Bronchial epithelial cell (primary cell): Measurements from ENCODE around the gene OSTM1. TPM values are rescaled to one million over a fixed set of nuclear protein-coding genes. Genes with fewer than 3 reads are reported as not detected.
"Not testable (repeated sequence)": the region's sequence is repeated elsewhere in the genome, so short reads cannot be mapped to it uniquely, and the experiment has no call there.

Experiments
- DNase-seq: peaks from one replicate; pipeline ENCODE4 v3.0.0-alpha.2; 2010; ENCODE audit warnings: low read depth
- FAIRE-seq: peaks from 2 replicates; lab custom pipeline; 2011; peaks lifted over from hg19 to GRCh38; lab: Jason Lieb, UNC
- H3K27me3 ChIP-seq: 2 replicates; pipeline ENCODE4 v1.5.1; 2011; ENCODE audit warnings: low read length; ENCODE audit not compliant: control insufficient read depth, insufficient read depth
- H3K36me3 ChIP-seq: 2 replicates; pipeline ENCODE4 v1.5.1; 2011; ENCODE audit warnings: low read length; ENCODE audit not compliant: control insufficient read depth, insufficient read depth
- H3K4me3 ChIP-seq: 2 replicates; pipeline ENCODE4 v1.5.1; 2011; ENCODE audit warnings: mild to moderate bottlenecking, low read depth, low read length, control low read depth
- total RNA-seq: library from RNA; depleted of rRNA; stranded (reverse); fragments of >200 nt; gene quantifications from 2 replicates; pipeline ENCODE4 v1.2.1, GENCODE V29; 2014
- TF ChIP-seq, protein P1 (sequence below): IDR thresholded peaks from 2 replicates; pipeline ENCODE4 v1.5.1; 2011; ENCODE audit warnings: mild to moderate bottlenecking, moderate library complexity, low read length, control low read depth, inconsistent platforms; ENCODE audit not compliant: insufficient read depth, severe bottlenecking

The OSTM1 gene
- total RNA-seq, 1 donor from 2014 or later = 142 TPM

DNA sequence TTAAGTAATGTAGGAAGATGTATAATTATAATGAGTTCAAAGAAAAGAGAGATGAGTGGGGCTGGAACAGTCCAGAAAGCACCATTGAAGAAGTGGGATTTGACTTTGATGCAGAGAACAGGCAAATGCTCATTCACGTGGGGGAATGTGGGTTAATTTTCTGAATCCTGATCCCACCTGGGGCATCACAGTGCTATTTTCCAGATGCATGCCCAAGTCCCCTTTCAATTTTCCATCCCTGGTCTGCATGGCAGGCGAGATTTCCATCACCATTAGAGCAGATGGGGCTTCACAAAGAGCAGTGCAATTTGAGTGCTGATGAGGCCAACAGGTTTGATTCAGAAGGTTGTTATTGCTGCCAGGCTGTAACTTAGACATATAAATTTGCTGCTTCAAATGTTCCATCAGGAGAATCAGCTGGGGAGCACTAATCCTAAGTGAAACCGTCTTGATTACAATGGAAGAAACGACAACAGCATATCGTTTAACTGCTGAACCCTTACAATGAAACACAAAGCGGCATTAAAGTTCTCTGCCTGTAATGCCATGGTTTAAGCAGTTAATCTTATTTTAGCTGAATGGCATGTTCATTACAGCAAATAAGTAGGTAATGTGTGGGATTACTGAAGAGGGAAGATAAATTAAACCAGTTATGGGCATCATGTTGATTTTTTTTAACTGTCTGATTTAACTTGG, 45.2 kb downstream of the OSTM1 start:
- Histone ChIP-seq H3K4me3 (no peak overlapping the region), H3K36me3 (peaks cover 1% of the 10 kb centered on the region), H3K27me3 (no peaks in the 10 kb centered on the region)
- TF ChIP-seq, protein P1, sequence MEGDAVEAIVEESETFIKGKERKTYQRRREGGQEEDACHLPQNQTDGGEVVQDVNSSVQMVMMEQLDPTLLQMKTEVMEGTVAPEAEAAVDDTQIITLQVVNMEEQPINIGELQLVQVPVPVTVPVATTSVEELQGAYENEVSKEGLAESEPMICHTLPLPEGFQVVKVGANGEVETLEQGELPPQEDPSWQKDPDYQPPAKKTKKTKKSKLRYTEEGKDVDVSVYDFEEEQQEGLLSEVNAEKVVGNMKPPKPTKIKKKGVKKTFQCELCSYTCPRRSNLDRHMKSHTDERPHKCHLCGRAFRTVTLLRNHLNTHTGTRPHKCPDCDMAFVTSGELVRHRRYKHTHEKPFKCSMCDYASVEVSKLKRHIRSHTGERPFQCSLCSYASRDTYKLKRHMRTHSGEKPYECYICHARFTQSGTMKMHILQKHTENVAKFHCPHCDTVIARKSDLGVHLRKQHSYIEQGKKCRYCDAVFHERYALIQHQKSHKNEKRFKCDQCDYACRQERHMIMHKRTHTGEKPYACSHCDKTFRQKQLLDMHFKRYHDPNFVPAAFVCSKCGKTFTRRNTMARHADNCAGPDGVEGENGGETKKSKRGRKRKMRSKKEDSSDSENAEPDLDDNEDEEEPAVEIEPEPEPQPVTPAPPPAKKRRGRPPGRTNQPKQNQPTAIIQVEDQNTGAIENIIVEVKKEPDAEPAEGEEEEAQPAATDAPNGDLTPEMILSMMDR = no peak
- DNase-seq (no peak), FAIRE-seq (no peak)

DNA sequence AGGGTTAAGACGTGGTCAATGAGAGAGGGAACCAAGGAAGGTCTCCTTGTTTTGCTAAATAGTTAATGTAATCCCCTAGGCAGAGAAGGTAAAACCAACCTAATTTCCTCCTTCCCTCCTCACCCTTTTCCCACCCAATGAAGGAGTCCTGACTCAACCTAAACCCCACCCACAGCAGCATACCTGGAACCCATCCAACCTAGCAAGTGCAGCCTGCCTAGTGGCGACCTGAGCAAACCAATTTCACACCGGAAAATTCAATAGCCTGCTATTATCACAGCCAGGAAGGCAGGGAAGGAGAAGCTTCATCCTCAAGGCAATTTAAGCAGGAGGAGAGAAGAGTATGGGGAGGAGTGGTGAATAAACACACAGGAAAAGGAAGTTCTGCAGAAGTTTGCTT, 46.9 kb downstream of the OSTM1 start:
- Histone ChIP-seq H3K4me3 (no peak overlapping the region), H3K36me3 (peaks cover 1% of the 10 kb centered on the region), H3K27me3 (no peaks in the 10 kb centered on the region)
- FAIRE-seq (no peak), DNase-seq (peak; percentile 68)
- TF ChIP-seq, protein P1 = no peak

DNA sequence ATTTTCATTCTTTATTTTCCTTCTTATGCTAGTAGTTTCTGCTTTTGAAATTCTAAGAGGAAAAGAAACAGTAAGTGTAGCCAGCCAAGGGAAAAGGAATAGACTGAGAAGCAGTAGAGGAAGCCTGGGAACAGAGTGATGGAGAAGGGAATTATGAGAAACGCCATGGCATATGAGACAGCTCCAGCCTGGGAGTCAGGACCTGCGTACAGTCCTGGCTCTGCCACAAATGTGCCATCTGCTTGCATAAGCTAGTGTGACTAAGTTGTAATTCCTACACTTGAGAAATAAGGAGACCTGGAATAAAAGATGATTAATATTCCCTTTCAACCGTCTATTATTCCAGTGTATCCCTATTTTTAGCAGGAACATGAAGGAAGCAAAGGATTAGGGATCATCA, 47.5 kb downstream of the OSTM1 start:
- DNase-seq (peak; percentile 13), FAIRE-seq (no peak)
- TF ChIP-seq, protein P1 = no peak
- Histone ChIP-seq H3K36me3 (peaks cover under 1% of the 10 kb centered on the region), H3K4me3 (no peak overlapping the region), H3K27me3 (no peaks in the 10 kb centered on the region)

DNA sequence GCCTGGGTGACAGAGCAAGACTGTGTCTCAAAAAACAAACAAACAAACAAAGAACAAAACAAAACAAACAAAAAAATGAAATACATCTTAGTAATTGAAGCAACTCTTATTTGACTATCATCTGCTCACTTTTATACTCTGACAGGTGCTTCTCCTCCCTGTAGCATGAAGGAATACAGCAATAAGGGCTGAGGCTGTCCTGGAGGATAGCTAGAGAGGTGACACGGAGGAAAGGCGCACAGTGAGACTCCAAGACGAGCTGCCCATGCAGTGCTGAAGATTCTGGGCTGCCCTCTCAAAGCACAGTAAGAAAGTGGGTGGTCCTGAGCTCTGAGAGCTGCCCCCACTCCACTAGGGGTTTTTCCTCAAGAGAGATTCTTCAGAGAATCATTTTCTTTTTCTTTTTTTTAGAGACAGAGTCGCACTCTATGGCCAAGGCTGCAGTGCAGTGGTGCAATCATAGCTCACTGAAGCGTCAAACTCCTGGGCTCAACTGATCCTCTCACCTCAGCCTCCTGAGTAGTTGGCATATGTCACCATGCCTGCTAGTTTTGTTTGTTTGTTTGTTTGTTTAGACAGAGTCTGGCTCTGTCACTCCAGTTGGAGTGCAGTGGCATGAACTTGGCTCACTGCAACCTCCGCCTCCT, 50.0 kb downstream of the OSTM1 start:
- FAIRE-seq (no peak), DNase-seq (no peak)
- Histone ChIP-seq H3K36me3 (no peaks in the 10 kb centered on the region), H3K4me3 (no peak overlapping the region), H3K27me3 (no peaks in the 10 kb centered on the region)
- TF ChIP-seq, protein P1 = no peak

DNA sequence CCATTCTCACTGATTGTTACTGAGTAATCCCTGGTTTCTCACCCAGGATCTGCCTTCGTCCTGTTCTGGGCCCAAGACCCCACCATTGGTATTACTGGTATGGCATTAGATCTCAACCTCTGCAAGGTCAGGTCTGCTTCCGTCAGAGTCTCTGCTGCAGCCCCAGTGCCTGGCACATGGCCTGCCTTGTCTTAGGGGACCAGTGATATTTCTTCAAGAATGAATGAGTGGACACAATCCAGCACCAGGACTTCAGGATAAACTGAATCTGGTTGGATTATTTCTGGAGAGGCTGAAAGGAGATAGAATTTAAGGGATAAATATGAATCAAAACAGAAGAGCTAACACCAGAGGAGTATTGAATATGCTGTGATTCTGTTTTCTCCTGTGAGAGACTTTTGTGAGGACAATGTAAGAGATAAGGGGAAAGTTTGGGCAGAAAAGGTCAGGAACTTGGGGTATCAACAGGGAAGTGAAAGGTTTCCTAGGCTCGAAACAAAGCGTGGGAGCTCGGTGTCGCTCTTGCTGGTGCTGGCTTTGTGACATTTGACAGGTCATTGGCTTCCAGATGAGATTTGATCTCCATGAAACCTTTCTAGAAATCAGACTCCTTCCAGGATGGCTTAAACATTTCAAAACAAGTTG, 53.9 kb downstream of the OSTM1 start:
- Histone ChIP-seq H3K4me3 (no peak overlapping the region), H3K36me3 (no peaks in the 10 kb centered on the region), H3K27me3 (no peaks in the 10 kb centered on the region)
- TF ChIP-seq, protein P1 = no peak
- DNase-seq (no peak), FAIRE-seq (no peak)

DNA sequence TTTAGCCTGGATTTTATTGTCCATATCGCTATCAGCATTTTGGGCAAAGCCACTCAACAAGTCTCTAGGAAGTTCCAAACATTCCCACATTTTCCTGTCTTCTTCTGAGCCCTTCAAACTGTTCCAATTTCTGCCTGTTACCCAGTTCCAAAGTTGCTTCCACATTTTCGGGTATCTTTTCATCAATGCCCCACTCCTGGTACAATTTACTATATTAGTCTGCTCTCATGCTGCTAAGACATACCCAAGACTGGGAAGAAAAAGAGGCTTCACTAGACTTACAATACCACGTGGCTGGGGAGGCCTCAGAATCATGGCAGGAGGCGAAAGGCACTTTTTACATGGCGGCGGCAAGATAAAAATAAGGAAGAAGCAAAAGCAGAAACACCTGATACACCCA, 58.3 kb downstream of the OSTM1 start:
- H3K36me3 ChIP-seq, FAIRE-seq, H3K27me3 ChIP-seq, H3K4me3 ChIP-seq, DNase-seq: not testable (repeated sequence)
